ENCODE data around the gene PARVA. TPM values are rescaled to one million over a fixed set of nuclear protein-coding genes. Genes with fewer than 3 reads are reported as not detected.

Gene PARVA
- total RNA-seq, 4 donors from 2014 or later, result 64.0 to 164 (median 93.5) TPM

DNA sequence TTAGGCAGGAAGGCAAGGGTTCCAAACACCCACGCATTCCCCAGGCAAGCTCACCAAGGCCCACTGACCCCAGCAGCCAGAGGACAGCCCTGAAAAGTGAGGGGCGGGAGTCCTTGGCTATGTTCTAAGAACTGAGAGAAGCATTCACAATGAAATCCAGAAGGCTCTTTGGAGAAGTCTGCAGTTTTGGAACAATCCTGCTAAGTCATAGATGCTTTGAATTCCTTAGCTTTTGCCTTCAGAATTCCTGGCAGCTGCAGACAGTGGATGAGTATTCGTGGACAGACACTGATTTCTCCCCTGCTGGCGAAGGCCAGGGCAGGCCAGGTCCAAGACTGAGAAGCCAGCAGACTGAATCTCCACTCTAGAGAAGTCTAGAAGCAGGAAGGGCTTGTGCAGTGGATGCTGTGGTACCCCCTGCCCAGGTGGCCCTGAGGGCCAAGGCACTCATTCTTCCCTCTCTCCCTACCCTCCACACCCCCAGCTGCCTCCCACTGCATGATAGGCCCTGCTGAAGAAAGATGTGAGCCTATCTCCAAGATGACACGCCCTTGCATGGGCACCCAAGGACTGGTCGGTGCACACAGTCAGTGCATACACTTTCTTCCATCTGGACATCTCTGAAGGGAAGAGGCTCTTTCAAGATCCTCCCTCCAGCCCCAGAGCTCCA lies 163.7 kb downstream of the PARVA start:
- TF ChIP-seq, protein P1, sequence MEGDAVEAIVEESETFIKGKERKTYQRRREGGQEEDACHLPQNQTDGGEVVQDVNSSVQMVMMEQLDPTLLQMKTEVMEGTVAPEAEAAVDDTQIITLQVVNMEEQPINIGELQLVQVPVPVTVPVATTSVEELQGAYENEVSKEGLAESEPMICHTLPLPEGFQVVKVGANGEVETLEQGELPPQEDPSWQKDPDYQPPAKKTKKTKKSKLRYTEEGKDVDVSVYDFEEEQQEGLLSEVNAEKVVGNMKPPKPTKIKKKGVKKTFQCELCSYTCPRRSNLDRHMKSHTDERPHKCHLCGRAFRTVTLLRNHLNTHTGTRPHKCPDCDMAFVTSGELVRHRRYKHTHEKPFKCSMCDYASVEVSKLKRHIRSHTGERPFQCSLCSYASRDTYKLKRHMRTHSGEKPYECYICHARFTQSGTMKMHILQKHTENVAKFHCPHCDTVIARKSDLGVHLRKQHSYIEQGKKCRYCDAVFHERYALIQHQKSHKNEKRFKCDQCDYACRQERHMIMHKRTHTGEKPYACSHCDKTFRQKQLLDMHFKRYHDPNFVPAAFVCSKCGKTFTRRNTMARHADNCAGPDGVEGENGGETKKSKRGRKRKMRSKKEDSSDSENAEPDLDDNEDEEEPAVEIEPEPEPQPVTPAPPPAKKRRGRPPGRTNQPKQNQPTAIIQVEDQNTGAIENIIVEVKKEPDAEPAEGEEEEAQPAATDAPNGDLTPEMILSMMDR (IDR thresholded peaks at IDR 0.05), result no peak
- DNase-seq (ENCODE audit: low spot score) (no peak), ATAC-seq (ENCODE audit: low FRiP score) (peak; percentile 87)

DNA sequence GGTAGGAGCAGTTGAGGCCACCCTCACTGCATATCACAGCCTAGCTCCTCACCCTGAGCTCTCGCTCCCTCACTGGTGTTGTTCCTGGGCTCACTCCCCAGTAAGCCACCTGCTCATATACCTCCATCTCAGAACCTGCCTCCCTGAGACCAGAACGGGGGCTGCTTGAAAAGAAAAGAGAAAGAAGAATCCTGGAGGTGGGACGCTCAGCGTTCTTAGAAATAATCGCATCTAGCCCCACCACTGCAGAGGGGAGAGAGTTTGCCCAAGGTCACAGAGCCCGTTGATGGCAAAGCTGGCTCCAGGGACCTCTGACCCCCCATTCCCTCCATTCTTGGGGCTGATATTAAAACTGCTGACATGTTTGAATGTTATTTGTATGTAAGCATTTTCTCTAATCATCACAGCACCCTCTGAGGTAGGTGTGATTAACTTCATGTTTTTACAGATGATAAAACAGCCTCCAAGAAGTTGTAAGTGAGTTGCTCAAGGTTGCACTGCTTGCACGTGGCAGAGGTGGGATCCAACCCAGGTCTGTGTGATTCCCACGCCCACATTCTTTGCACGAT lies 164.3 kb downstream of the PARVA start:
- TF ChIP-seq, protein P1 (IDR thresholded peaks at IDR 0.05), result no peak
- ATAC-seq (ENCODE audit: low FRiP score) (no peak), DNase-seq (ENCODE audit: low spot score) (no peak)

DNA sequence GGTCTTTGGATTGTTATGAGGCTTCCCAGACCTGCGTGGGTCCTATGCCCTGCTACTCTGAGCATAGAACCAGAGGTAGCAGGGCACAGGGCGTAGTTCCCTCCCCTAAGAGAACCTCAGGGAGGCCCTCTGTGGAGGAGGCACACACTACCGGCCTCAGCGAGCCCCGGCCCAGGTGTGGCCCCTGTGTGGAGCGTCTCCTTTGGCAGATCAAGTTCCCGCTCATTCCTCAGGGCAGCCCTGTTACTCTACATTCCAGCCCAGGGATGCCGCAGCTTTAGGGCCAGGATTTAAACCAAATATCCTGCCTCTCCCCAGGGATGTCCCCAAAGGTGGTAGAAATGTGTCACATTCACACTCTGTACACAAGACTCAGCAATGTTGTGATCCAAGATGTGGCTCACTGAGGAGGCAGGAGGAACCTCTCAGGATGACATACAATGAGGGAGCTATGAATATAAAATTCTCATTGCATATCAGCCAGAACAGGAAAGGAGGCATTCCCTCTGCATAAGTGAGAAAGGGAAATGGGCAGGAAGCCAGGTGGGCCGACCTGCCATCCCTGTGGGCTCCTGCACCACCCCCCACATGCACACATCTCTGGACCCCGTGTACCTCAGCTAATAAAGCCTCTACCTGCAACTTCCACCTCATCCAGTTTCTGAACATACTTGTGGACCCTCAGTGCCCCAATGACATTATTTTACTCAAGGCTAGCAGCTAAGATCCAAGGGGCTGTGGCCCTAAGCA lies 165.0 kb downstream of the PARVA start:
- DNase-seq (ENCODE audit: low spot score) (no peak), ATAC-seq (ENCODE audit: low FRiP score) (no peak)
- TF ChIP-seq, protein P1 (IDR thresholded peaks at IDR 0.05), result no peak

DNA sequence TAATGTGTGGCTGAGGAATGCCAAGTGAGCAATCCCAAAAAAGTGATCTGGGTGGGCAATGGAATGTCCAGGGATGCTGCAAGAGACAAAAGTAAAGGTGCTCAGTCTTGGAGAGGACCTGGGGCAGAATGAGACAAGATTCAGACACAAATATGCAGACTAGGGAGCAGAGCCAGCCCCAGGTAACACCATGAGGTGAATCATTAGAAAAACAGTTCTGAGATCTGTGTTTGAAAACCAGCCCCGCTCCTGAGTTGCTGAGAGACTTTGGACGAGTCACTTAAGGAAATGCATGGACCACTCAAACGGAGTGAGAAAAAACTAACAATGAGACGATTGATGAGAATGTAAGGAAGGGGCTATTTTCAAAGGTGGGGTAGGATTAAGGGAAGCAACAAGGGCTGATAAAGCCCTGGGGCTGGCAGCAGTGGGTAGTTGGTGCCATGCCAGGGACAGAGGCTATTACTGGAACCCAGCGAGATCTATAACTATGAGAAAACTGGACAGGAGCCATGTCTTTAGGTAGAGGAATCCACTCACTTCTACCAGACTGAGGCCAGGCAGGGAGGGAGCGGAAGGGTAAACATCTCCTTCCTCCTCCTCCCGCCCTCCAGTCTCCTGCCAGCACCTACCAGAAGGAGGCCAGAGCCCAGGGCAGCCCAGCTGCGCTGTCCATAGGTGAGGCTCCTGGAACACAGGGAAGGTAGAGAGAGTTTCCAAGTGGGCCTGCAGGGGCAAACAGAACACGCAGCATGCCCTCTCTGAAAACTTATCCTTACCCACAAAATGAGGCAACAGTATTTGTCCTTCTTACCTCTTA lies 166.4 kb downstream of the PARVA start:
- ATAC-seq (ENCODE audit: low FRiP score) (no peak), DNase-seq (ENCODE audit: low spot score) (no peak)

DNA sequence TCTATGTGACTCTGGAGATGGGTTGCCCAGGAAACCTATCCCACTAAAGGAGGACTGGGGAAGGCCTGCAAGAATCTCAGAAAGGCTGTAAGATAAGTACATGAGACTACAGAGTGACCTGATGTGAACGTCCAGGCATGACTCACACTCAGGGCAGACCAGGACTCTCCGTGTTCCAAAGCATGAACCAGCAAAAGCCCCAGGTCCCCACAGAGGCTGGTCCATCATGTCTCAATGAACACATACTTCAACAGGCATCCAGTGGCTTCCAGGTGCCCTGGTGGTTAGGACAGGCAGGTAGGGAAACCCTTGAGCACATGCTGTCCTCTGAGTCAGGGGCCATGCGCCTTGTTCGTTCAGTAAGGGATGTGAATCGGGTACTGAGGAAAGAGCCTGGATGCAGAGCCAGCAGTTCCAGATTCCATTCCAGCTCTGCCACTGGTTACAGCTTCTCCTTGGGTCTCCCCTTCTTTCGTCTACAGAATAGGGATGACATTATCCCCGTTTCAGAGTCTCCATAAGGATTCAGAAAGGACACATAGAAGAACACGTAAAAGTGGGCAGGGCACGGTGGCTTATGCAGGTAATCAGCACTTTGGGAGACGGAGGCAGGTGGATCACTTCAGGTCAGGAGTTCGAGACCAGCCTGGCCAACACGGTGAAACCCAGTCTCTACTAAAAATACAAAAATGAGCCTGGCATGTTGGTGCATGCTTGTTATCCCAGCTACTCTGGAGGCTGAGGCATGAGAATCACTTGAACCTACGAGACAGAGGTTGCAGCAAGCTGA lies 167.8 kb downstream of the PARVA start:
- TF ChIP-seq, protein P1 (IDR thresholded peaks at IDR 0.05), result no peak
- ATAC-seq (ENCODE audit: low FRiP score), result no peak
- DNase-seq (ENCODE audit: low spot score), result no peak

More for the DNA sequence above, 166.4 kb downstream of the PARVA start:
- TF ChIP-seq, protein P1 (IDR thresholded peaks at IDR 0.05), result no peak

DNA sequence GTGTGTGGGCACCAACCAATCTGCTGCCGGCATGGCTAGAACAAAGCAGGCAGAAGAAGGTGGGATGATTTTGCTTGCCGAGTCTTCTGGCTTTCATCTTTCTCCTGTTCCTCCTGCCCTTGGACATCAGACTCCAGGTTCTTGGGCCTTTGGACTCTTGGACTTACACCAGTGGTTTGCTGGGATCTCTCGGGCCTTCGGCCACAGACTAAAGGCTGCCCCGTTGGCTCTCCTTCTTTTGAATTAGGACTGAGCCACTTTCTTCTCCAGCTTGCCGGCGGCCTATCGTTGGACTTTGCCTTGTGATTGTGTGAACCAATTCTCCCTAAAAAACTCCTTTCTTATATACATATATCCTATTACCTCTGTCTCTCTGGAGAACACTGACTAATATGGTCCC lies 168.8 kb downstream of the PARVA start:
- TF ChIP-seq, protein P1 (IDR thresholded peaks at IDR 0.05), result no peak
- DNase-seq (ENCODE audit: low spot score), result no peak
- no peak for ATAC-seq (ENCODE audit: low FRiP score)

Measured in omental fat pad (tissue), 4 donors.